ENCODE data around the gene NCAM1. TPM values are rescaled to one million over a fixed set of nuclear protein-coding genes. Genes with fewer than 3 reads are reported as not detected.

NCAM1 gene
- total and polyA plus RNA-seq, 8 donors, result 1.2 to 19.6 (median 3.6) TPM

GRCh38 chr11:112997857-112998466, 36.7 kb downstream of the NCAM1 start:
- ATAC-seq (no peak), DNase-seq (no peak), FAIRE-seq (no peak)
- WGBS, 2 donors, result 62 to 66% methylated on average over 3 of the region's 3 CpGs
- intact Hi-C loops (cut with DNase I), result no loop called here
- no peaks in the 10 kb centered on the region for H3K4me1 ChIP-seq
- no peaks in the 10 kb centered on the region for H3K9me3 ChIP-seq
- no peaks in the 10 kb centered on the region for H3K36me3 ChIP-seq
- no peak overlapping the region for H3K4me3 ChIP-seq
- no peak overlapping the region for H3K27ac ChIP-seq
- peaks cover 0 to 5% (median 0%) of the 10 kb centered on the region in 4 donors for H3K27me3 ChIP-seq
- TF ChIP-seq, protein P1, sequence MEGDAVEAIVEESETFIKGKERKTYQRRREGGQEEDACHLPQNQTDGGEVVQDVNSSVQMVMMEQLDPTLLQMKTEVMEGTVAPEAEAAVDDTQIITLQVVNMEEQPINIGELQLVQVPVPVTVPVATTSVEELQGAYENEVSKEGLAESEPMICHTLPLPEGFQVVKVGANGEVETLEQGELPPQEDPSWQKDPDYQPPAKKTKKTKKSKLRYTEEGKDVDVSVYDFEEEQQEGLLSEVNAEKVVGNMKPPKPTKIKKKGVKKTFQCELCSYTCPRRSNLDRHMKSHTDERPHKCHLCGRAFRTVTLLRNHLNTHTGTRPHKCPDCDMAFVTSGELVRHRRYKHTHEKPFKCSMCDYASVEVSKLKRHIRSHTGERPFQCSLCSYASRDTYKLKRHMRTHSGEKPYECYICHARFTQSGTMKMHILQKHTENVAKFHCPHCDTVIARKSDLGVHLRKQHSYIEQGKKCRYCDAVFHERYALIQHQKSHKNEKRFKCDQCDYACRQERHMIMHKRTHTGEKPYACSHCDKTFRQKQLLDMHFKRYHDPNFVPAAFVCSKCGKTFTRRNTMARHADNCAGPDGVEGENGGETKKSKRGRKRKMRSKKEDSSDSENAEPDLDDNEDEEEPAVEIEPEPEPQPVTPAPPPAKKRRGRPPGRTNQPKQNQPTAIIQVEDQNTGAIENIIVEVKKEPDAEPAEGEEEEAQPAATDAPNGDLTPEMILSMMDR (IDR thresholded peaks at IDR 0.05), result no peak

GRCh38 chr11:112999520-112999919, 38.3 kb downstream of the NCAM1 start:
- ATAC-seq (no peak), FAIRE-seq (no peak), DNase-seq (no peak)
- intact Hi-C loops (cut with DNase I), result no loop called here
- WGBS, 2 donors, result 60 to 65% methylated on average over 2 of the region's 2 CpGs
- TF ChIP-seq, protein P1 (IDR thresholded peaks at IDR 0.05), result no peak
- no peak overlapping the region for H3K27ac ChIP-seq
- no peaks in the 10 kb centered on the region for H3K9me3 ChIP-seq
- no peaks in the 10 kb centered on the region for H3K4me1 ChIP-seq
- peaks cover 0 to 5% (median 0%) of the 10 kb centered on the region in 4 donors for H3K27me3 ChIP-seq
- no peaks in the 10 kb centered on the region for H3K36me3 ChIP-seq
- no peak overlapping the region for H3K4me3 ChIP-seq

DNA sequence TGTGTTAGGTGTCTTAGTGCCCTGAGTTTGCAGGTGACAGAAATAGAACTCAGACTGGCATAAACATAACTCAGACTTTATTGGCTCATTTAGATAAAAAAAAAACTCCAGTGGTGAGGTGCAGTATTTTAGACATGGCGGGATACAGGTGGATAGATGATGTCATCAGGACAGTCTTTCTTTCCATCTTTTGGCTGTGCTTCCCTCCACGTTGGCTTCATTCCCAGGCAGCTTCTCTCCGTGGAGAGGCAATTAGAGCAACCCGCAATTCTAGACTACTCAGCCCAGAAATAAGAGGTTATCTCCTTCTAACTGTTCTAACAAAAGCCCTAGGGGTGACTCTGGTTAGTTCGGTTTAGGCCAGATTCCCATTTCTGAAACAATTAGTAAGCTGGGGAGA, 40.5 kb downstream of the NCAM1 start:
- intact Hi-C loops (cut with DNase I), result no loop called here
- peaks cover 0 to 5% (median 0%) of the 10 kb centered on the region in 4 donors for H3K27me3 ChIP-seq
- no peaks in the 10 kb centered on the region for H3K36me3 ChIP-seq
- FAIRE-seq, result no peak
- H3K4me3 ChIP-seq, result no peak overlapping the region
- H3K4me1 ChIP-seq, result no peaks in the 10 kb centered on the region
- H3K9me3 ChIP-seq, result no peaks in the 10 kb centered on the region
- WGBS, 2 donors, result 55 to 65% methylated on average over 5 of the region's 5 CpGs
- DNase-seq, result no peak
- ATAC-seq, result no peak
- TF ChIP-seq, protein P1 (IDR thresholded peaks at IDR 0.05), result no peak
- H3K27ac ChIP-seq, result no peak overlapping the region

- Histone ChIP-seq H3K27ac (no peak overlapping the region), H3K4me3 (no peak overlapping the region), H3K27me3 (no peaks in the 10 kb centered on the region), H3K4me1 (no peaks in the 10 kb centered on the region), H3K36me3 (no peaks in the 10 kb centered on the region), H3K9me3 (no peaks in the 10 kb centered on the region)
- intact Hi-C loops (cut with DNase I), result no loop called here
- FAIRE-seq, result no peak
- whole genome bisulfite sequencing, 2 donors, result 17 to 18% methylated on average over 2 of the region's 2 CpGs
- DNase-seq, result no peak
- TF ChIP-seq, protein P1 (IDR thresholded peaks at IDR 0.05), result no peak
- no peak for ATAC-seq
Observed at GRCh38 chr11:113006896-113007445, 45.8 kb downstream of the NCAM1 start.

All from pancreas (tissue), 10 donors.